IMR-90 (cell line): Measurements from ENCODE around the gene CKLF. TPM values are rescaled to one million over a fixed set of nuclear protein-coding genes. Genes with fewer than 3 reads are reported as not detected.
"Not testable (repeated sequence)": the region's sequence is repeated elsewhere in the genome, so short reads cannot be mapped to it uniquely, and the experiment has no call there.

Source experiments
- ATAC-seq: fragments of 200-7000 bp; cut with Tn5 transposase; 2 replicates; pipeline ENCODE4 v1.9.1; 2020; ENCODE audit warnings: low read depth, mild to moderate bottlenecking, moderate library complexity
- BruUV-seq: library from RNA; stranded (reverse); fragments of 400-500 nt; replicated peaks from 2 replicates; lab custom pipeline; 2021; lab: Mats Ljungman, UMichigan
- CTCF ChIA-PET: fragments of 300-600 bp; formaldehyde crosslinking; extraction: SDS; loops from one replicate; lab custom pipeline; 2021; ENCODE audit warnings: antibody characterized with exemption; lab: Yijun Ruan, JAX
- POLR2A ChIA-PET: fragments of 300-600 bp; sonication (Branson Sonifier 250); formaldehyde crosslinking; loops from one replicate; lab custom pipeline; 2022; ENCODE audit warnings: antibody characterized with exemption; ENCODE audit not compliant: unreplicated experiment; lab: Charles Lee
- DNase-seq: peaks from one replicate; pipeline ENCODE4 v3.0.0; 2013
- H2AFZ ChIP-seq: replicated peaks from 2 replicates; pipeline ENCODE3; 2013; ENCODE audit warnings: low read length, mild to moderate bottlenecking; ENCODE audit not compliant: poor library complexity
- H2AK5ac ChIP-seq: 2 replicates; pipeline ENCODE4 v1.6.1; 2013; ENCODE audit warnings: low read depth, low read length, inconsistent platforms
- H2AK9ac ChIP-seq: replicated peaks from 2 replicates; pipeline ENCODE3; 2013; ENCODE audit warnings: mild to moderate bottlenecking, low read depth, low read length, moderate library complexity; ENCODE audit not compliant: poor library complexity
- H2BK120ac ChIP-seq: 2 replicates; pipeline ENCODE4 v1.6.1; 2013; ENCODE audit warnings: low read depth, low read length, inconsistent platforms
- H2BK15ac ChIP-seq: 3 replicates; pipeline ENCODE4 v1.6.1; 2013; ENCODE audit warnings: low read depth, low read length, inconsistent platforms
- H2BK20ac ChIP-seq: 2 replicates; pipeline ENCODE4 v1.6.1; 2013; ENCODE audit warnings: low read depth, mild to moderate bottlenecking, inconsistent platforms, low read length, moderate library complexity
- H2BK5ac ChIP-seq: 2 replicates; pipeline ENCODE4 v1.6.1; 2013; ENCODE audit warnings: mild to moderate bottlenecking, low read depth, low read length, inconsistent platforms; ENCODE audit not compliant: poor library complexity, severe bottlenecking
- H3K14ac ChIP-seq: replicated peaks from 2 replicates; pipeline ENCODE4 v1.6.1; 2013; ENCODE audit warnings: low read depth, low read length, inconsistent platforms
- H3K18ac ChIP-seq: 2 replicates; pipeline ENCODE4 v1.6.1; 2013; ENCODE audit warnings: low read depth, low read length, control low read depth
- H3K23ac ChIP-seq: 2 replicates; pipeline ENCODE4 v1.6.1; 2013; ENCODE audit warnings: low read depth, low read length, inconsistent platforms
- H3K27ac ChIP-seq: 2 replicates; pipeline ENCODE4 v1.5.1; 2013; ENCODE audit warnings: mild to moderate bottlenecking, control low read depth, low read length; ENCODE audit not compliant: insufficient read depth
- H3K27me3 ChIP-seq: 2 replicates; pipeline ENCODE4 v1.6.1; 2013; ENCODE audit warnings: low read length; ENCODE audit not compliant: control insufficient read depth, insufficient read depth
- H3K36me3 ChIP-seq: 2 replicates; pipeline ENCODE4 v1.6.1; 2013; ENCODE audit warnings: low read length, mixed read lengths; ENCODE audit not compliant: control insufficient read depth, insufficient read depth
- H3K4ac ChIP-seq: 2 replicates; pipeline ENCODE4 v1.6.1; 2013; ENCODE audit warnings: low read depth, low read length, inconsistent platforms
- H3K4me1 ChIP-seq: 2 replicates; pipeline ENCODE4 v1.6.1; 2013; ENCODE audit warnings: low read length, mixed read lengths; ENCODE audit not compliant: control insufficient read depth, insufficient read depth
- H3K4me2 ChIP-seq: 2 replicates; pipeline ENCODE4 v1.6.1; 2013; ENCODE audit warnings: low read depth, mild to moderate bottlenecking, control low read depth, low read length, moderate library complexity
- H3K4me3 ChIP-seq: 2 replicates; pipeline ENCODE4 v1.5.1; 2013; ENCODE audit warnings: low read depth, mild to moderate bottlenecking, control low read depth, low read length, moderate library complexity; ENCODE audit not compliant: insufficient read depth
- H3K56ac ChIP-seq: 2 replicates; pipeline ENCODE4 v1.6.1; 2013; ENCODE audit warnings: low read length, inconsistent platforms; ENCODE audit not compliant: insufficient read depth; ENCODE audit errors: extremely low read depth
- H3K79me1 ChIP-seq, 2 experiments: 2 replicates each; pipeline ENCODE4 v1.6.1; 2013; ENCODE audit warnings: low read length in 2 of 2, inconsistent platforms in 1 of 2, low read depth in 1 of 2
- H3K9ac ChIP-seq: 2 replicates; pipeline ENCODE4 v1.6.1; 2013; ENCODE audit warnings: low read depth, low read length, control low read depth
- H3K9me1 ChIP-seq: 2 replicates; pipeline ENCODE4 v1.6.1; 2013; ENCODE audit warnings: low read length, inconsistent platforms; ENCODE audit not compliant: insufficient read depth
- H3K9me3 ChIP-seq: 2 replicates; pipeline ENCODE4 v1.6.1; 2013; ENCODE audit warnings: low read length; ENCODE audit not compliant: control insufficient read depth, insufficient read depth
- H4K20me1 ChIP-seq: 2 replicates; pipeline ENCODE4 v1.6.1; 2013; ENCODE audit warnings: low read length, inconsistent platforms; ENCODE audit not compliant: insufficient read depth
- H4K5ac ChIP-seq: 2 replicates; pipeline ENCODE4 v1.6.1; 2013; ENCODE audit warnings: mild to moderate bottlenecking, low read depth, low read length, control low read depth
- H4K8ac ChIP-seq, 2 experiments: 2 replicates each; pipeline ENCODE4 v1.6.1; 2013; ENCODE audit warnings: low read depth in 2 of 2, low read length in 2 of 2, control low read depth in 1 of 2, inconsistent platforms in 1 of 2
- H4K91ac ChIP-seq: 2 replicates; pipeline ENCODE4 v1.6.1; 2013; ENCODE audit warnings: low read depth, low read length, inconsistent platforms; ENCODE audit not compliant: insufficient read depth
- whole genome bisulfite sequencing, 2 experiments: methylation state at CpG; one replicate each; pipeline versions ENCODE4 v1.1.5 to v1.1.7; 2013; ENCODE audit warnings: missing lambda C conversion rate in 2 of 2; ENCODE audit not compliant: insufficient read length in 1 of 2; ENCODE audit errors: extremely low coverage in 2 of 2; 5-methylcytosine and 5-hydroxymethylcytosine counted together
- dilution Hi-C: fragments of 300-500 bp; cut with HindIII; formaldehyde crosslinking; loops from one replicate; pipeline ENCODE4 v1.14.3; 2018; ENCODE audit warnings: low sequenced_read_pairs; ENCODE audit not compliant: unreplicated experiment
- in situ Hi-C: fragments of 300-500 bp; cut with MboI; formaldehyde crosslinking; loops from 3 replicates; pipeline ENCODE4 v1.14.3; 2019; ENCODE audit warnings: low sequenced_read_pairs, inconsistent platforms, mixed read lengths
- intact Hi-C: fragments of 100-400 bp; cut with micrococcal nuclease; formaldehyde crosslinking; loops from 2 replicates; pipeline ENCODE4 v1.10.0; 2022
- polyA plus RNA-seq, 3 experiments: library from polyadenylated mRNA; depleted of rRNA; stranded (reverse); fragments of >200 nt; gene quantifications; 2 replicates each; pipeline ENCODE4 v1.2.3, GENCODE V29; 2012; ENCODE audit warnings: low replicate concordance in 1 of 3
- total RNA-seq: library from RNA; depleted of rRNA; stranded (reverse); fragments of >200 nt; gene quantifications from 2 replicates; pipeline ENCODE4 v1.2.3, GENCODE V29; 2012

The CKLF gene
- total and polyA plus RNA-seq, 2 of the 4 experiments (the other 2 are of a cell fraction), result 60.8 to 92.2 TPM

- H2BK15ac ChIP-seq, H4K91ac ChIP-seq, H2BK20ac ChIP-seq, H3K4ac ChIP-seq, H3K4me3 ChIP-seq, H3K18ac ChIP-seq, intact Hi-C loops, POLR2A ChIA-PET, H2AK9ac ChIP-seq, H2BK5ac ChIP-seq, H4K20me1 ChIP-seq, dilution Hi-C loops, H3K4me2 ChIP-seq, H3K56ac ChIP-seq, H4K8ac ChIP-seq, H4K5ac ChIP-seq, H2AK5ac ChIP-seq, H2AFZ ChIP-seq, H3K9me3 ChIP-seq, H3K27me3 ChIP-seq, H3K23ac ChIP-seq, BruUV-seq, H2BK120ac ChIP-seq, ATAC-seq, CTCF ChIA-PET, H3K27ac ChIP-seq, H3K14ac ChIP-seq, H3K36me3 ChIP-seq, in situ Hi-C loops, DNase-seq, H3K9ac ChIP-seq: not testable (repeated sequence)
- no CpG with 5 or more reads among the region's 17 CpGs for WGBS, 2 experiments
- Histone ChIP-seq H3K9me1 (peaks cover 47% of the 10 kb centered on the region), H3K4me1 (peaks cover 35% of the 10 kb centered on the region), H3K79me1 (peaks cover 0 to 33% of the 10 kb centered on the region in 2 experiments; a peak in 3 of 4 replicates)
Measured at GRCh38 chr16:66514391-66514790, 38.0 kb upstream of the CKLF start.

- peak overlapping the region; percentile 94; the same call in 1 of the 2 replicates for H4K91ac ChIP-seq
- H2BK5ac ChIP-seq, dilution Hi-C loops, in situ Hi-C loops, DNase-seq, H3K4me3 ChIP-seq, intact Hi-C loops, H3K36me3 ChIP-seq, ATAC-seq, H3K9ac ChIP-seq, H4K20me1 ChIP-seq, H3K27me3 ChIP-seq, H3K4me2 ChIP-seq, BruUV-seq, H4K5ac ChIP-seq, H3K9me3 ChIP-seq, H4K8ac ChIP-seq, H3K27ac ChIP-seq, H3K56ac ChIP-seq, H3K23ac ChIP-seq, H3K18ac ChIP-seq: not testable (repeated sequence)
- peaks cover 0 to 40% of the 10 kb centered on the region in 2 experiments; a peak in 3 of 4 replicates for H3K79me1 ChIP-seq
- H2BK120ac ChIP-seq, result peak overlapping the region; percentile 97
- H2BK15ac ChIP-seq, result peak overlapping the region; percentile 68; the same call in 2 of the 3 replicates
- H2BK20ac ChIP-seq, result peak overlapping the region; percentile 89; the same call in 1 of the 2 replicates
- CTCF ChIA-PET, result interaction anchor here (0.6 to 1.5 kb wide), 8 partner anchors 27 to 158 kb away, joined by 3 to 5 read pairs (median 4); no protein-coding TSS in a partner anchor
- peak overlapping the region; percentile 95 for H3K4ac ChIP-seq
- peaks cover 35% of the 10 kb centered on the region for H3K4me1 ChIP-seq
- POLR2A ChIA-PET, result interaction anchor here (0.5 kb wide), 1 partner anchor 27 kb away, joined by 5 read pairs; no protein-coding TSS in a partner anchor
- peaks cover 47% of the 10 kb centered on the region for H3K9me1 ChIP-seq
- peak overlapping the region; percentile 98 for H2AK5ac ChIP-seq
- H2AK9ac ChIP-seq, result peak overlapping the region; percentile 15
- peak overlapping the region; percentile 58; the same call in 1 of the 2 replicates for H3K14ac ChIP-seq
- peak overlapping the region; percentile 34 for H2AFZ ChIP-seq
- 100% methylated on average over 1 of the region's 10 CpGs; no CpG with 5 or more reads in 1 of the 2 experiments for WGBS, 2 experiments
Measured at GRCh38 chr16:66514980-66515595, 37.3 kb upstream of the CKLF start.
